GM21723 (cell line): ENCODE data around the gene PYDC1.
"Not testable (repeated sequence)": the region's sequence is repeated elsewhere in the genome, so short reads cannot be mapped to it uniquely, and the experiment has no call there.

Experiments
- ATAC-seq: cut with Tn5 transposase; IDR thresholded peaks from one replicate; pipeline ENCODE4 v1.9.1; 2021; ENCODE audit warnings: mild to moderate bottlenecking, moderate library complexity; ENCODE audit not compliant: unreplicated experiment

Gene PYDC1

DNA sequence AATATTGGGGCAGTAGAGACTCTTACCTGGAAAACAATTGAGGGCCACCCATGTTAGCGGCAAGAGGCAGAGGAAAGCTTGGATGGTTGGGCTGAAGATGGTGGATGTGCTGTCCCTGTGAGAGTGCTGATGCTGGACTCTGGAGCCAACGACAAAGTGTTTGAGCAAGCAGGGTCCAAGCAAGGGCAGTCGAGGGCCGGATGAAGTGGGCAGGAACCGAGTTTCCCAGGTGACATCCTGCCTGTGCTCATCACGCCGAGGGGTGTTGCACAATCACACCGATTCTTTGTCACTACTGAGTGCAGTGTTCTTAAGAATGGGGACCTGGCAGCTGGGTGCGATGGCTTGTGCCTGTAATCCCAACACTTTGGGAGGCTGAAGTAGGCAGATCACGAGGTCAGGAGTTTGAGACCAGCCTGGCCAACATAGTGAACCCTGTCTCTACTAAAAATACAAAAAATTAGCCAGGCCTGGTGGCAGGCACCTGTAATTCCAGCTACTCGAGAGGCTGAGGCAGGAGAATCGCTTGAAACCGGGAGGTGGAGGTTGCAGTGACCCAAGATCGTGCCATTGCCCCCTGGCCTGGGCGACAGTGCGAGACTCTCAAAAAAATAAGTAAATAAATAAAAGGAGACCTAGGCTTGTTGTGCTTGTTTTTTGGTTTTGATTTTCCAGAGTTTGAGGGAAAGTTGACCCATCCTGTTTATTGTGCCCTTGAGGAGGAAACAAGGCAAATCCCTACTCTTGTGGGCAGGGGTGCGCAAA lies 20.4 kb downstream of the PYDC1 start:
- ATAC-seq = no peak

GRCh38 chr16:31195861-31196260 lies 21.1 kb downstream of the PYDC1 start:
- ATAC-seq = not testable (repeated sequence)

DNA sequence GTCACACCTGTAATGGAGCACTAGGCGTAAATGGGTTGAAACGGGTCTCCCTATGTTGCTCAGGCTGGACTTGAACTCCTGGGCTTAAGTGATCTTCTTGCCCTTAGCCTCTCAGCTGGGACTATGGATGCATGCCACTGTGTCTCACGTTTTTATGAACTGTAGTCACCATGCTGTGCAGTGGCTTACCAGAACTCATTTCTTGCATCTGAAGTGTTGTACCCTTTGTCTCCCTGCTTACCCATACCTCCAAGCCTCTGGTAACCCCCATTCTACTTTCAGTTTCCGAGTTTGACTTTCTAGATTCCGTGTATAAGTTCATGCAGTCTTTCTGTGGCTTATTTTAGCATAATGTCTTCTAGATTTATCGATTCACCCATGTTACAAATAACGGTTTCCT lies 22.0 kb downstream of the PYDC1 start:
- ATAC-seq = peak; percentile 68

GRCh38 chr16:31193874-31194273 lies 23.1 kb downstream of the PYDC1 start:
- no peak for ATAC-seq

GRCh38 chr16:31192856-31193642 lies 23.9 kb downstream of the PYDC1 start:
- no peak for ATAC-seq

DNA sequence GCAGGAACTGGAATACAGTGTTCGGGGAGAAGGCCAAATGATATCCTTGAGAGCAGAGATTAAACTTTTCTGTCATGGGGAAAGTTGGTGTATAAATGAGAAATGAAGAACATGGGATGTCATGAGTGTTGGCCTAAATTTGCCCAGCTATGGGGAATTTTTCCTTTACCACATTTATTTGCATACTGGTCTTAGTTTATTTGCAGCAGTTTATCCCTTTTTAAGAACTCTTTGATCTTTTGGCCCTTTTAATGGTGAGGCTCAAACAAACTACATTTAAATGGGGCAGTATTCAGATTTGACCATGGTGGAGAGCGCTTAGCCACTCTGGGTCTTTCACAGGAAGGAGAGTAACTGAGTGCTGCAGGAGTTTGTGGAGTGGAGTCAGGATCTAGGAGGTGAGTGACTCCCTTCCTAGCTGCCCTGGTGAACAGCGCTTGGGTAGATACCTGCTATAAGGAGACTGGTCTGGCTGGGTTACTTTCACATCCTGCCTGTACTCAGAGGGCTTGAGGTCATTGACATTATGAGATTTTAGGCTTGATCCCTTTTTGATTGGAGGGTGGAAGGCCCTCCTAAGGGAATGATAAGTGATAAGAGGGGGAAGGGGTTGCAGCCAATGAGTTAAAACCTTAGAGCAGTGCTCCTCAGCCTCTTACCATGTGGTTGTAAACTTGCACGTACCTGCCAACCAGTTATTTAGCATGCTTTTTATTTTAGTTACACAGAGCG lies 25.1 kb downstream of the PYDC1 start:
- no peak for ATAC-seq

DNA sequence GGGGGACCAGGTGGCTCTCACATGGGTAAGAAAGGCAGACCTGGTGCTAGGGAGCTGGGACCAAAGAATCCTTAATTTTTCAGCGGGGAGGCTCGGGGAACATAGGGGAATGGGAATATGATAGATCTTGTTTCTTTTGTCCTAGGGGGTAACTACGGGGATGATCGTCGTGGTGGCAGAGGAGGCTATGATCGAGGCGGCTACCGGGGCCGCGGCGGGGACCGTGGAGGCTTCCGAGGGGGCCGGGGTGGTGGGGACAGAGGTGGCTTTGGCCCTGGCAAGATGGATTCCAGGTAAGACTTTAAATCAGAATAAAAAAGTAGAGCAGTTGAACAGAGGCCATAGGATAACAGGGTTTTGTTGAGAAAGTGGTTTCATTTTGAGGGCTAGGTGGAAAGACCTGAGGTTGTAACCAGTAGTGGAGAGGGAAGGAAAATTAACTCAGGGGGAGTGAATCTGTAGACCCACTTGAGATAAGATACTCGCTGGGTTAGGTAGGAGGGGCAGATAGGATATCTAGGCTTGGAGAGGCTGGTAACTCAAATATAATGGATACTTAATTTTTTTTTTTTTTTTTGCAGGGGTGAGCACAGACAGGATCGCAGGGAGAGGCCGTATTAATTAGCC lies 26.0 kb downstream of the PYDC1 start:
- no peak for ATAC-seq

GRCh38 chr16:31190061-31190460 lies 26.9 kb downstream of the PYDC1 start:
- ATAC-seq = no peak

DNA sequence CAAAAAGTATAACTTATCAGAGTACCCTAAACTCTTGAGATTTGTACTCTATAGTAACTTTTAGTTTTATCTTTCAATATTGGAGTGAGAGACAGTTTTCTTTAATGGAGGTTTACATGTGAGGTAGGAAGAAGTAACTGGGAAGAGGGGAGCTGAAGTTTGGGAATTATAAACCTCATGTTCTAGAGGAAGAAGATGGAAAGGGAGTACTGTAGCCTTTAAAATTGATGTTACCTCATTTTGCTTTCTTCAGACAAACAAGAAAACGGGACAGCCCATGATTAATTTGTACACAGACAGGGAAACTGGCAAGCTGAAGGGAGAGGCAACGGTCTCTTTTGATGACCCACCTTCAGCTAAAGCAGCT lies 27.5 kb downstream of the PYDC1 start:
- no peak for ATAC-seq

DNA sequence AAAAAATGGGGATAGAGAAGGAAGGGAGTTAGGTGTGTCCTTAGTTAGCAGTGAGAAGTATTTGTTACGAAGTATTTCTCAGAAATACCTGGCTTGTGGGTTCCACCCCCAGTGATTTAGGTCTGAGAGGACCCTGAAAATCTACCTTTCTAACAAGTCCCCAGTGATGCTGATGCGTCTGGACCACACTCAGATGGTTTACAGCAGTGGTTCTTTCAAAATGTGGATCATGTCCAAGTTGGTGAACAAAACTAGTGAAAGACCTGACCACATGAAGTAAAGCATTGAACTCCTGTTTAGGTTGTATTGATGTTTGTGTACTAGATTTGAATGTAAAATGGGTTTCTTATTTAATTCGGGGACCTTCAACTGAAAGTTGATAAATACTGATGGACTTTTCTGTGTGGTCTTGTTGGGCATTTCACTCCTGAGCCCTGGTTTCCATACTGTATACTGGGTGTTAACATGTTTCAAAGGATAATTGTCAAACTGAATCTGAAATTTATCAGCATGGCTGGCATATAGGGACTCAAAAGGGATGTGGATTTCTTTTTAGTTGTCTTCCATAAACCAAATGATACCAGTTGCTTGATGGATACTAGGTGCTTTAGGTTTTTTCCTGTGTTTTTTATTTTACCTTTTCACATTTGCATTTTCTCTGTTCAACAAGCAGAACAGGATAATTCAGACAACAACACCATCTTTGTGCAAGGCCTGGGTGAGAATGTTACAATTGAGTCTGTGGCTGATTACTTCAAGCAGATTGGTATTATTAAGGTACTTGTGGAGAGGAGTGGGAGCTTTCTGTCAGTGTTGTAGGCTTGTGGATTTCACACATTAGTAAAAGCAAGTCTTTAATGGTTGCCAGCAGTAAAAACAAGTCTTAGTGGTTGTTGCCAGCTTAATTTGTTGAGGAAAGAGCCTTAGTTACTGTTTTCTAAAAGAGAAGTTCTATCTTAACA lies 28.2 kb downstream of the PYDC1 start:
- no peak for ATAC-seq

DNA sequence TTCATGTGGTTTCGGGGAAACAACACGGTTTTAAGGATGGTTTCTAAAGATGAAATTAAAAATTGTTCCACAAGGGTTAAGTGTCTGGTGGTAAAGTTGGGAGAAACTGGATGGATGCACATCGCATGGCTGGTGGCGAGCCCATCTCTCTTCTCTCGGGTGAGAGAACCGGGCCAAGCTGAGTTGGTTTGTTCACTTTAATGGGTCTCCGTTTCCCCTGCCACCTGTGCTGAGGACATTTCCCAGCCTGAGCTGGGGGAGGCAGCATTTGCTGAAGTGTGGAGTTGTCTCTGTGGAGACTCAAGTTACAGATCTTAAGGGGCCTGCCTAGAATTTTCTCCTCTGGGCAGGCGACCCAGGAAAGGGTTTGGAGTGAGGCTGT lies 29.1 kb downstream of the PYDC1 start:
- ATAC-seq = no peak

DNA sequence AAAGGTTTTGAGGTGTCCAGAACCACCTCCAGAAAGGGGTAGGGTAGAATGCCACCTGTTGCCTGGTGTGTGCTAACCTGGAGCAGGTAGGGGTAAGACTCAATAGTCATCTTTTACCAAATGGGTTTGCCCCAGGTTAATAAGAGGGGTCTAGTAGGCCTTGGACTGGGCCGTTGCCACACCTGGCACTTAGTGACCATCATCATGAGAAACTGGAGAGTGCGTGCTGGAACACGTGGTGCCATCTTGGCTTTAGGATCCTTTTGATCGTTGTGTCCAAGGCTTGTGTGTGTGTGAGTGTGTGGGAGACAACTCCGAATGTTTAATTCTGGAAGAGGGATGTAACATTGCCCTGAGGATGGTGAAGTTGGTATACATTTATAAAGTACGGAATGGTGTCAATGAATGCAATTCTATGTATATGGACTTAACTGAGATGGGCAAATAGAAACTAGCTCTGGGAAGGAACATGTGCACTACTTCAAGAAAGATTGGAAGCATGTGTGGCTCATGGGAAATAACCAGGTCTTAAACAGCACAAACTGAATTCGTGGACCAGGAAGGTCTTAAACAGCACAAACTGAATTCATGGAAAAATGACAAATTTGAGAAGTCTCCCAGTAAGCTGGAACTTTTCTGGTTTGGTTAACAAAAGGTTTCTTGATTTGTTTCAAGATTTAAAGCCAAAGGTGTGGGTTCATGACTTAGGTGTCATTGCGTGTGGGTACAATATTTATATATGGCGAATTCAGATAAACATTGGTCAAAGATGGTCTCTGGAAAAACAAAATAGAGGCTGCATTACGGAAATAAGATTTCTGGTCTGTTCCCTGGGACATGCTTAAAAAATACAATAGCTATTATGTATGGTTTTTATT lies 29.8 kb downstream of the PYDC1 start:
- no peak for ATAC-seq

- no peak for ATAC-seq
Observed at GRCh38 chr16:31186176-31186575, 30.8 kb downstream of the PYDC1 start.

DNA sequence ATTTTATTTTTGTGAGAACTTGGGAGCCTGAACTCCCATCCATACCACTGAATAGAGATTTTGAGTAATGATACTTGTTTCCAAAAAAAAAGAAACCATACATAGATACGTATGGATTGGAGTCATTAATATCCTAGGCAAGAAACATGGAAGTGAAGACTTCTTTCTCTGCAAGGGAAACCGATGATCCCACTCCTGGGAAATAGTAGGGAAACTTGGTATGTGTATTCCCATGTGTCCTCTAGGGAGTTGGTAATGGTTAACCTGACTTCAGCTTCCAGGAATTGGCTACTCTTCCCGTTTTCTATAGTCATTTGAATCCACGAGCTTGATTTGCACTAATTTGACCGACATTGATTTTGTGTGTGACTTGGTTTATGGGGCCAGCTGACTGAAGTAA lies 31.6 kb downstream of the PYDC1 start:
- no peak for ATAC-seq

DNA sequence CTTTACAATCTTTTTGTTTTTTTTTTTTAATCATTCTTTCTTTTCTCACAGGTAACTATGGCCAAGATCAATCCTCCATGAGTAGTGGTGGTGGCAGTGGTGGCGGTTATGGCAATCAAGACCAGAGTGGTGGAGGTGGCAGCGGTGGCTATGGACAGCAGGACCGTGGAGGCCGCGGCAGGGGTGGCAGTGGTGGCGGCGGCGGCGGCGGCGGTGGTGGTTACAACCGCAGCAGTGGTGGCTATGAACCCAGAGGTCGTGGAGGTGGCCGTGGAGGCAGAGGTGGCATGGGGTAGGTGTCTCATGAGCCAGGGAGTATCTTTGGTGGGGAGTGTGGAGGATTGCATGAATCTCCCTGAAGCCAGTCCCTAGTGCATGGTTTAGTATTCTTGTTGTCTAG lies 32.0 kb downstream of the PYDC1 start:
- ATAC-seq = no peak

- no peak for ATAC-seq
Observed at GRCh38 chr16:31183432-31184428, 33.2 kb downstream of the PYDC1 start.

DNA sequence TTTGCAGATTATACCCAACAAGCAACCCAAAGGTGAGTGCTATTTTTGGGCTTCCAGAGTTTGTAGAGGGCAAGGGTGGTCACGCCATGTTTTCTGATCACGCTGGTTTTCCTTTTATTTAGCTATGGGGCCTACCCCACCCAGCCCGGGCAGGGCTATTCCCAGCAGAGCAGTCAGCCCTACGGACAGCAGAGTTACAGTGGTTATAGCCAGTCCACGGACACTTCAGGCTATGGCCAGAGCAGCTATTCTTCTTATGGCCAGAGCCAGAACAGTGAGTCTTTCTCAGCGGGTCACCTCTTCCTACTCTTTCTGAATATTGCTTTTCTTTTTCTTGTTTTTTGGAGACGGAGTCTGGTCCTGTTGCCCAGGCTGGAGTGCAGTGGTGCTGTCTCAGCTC lies 34.5 kb downstream of the PYDC1 start:
- ATAC-seq = no peak
